Measurements from ENCODE around the gene FOXL1.

DNA sequence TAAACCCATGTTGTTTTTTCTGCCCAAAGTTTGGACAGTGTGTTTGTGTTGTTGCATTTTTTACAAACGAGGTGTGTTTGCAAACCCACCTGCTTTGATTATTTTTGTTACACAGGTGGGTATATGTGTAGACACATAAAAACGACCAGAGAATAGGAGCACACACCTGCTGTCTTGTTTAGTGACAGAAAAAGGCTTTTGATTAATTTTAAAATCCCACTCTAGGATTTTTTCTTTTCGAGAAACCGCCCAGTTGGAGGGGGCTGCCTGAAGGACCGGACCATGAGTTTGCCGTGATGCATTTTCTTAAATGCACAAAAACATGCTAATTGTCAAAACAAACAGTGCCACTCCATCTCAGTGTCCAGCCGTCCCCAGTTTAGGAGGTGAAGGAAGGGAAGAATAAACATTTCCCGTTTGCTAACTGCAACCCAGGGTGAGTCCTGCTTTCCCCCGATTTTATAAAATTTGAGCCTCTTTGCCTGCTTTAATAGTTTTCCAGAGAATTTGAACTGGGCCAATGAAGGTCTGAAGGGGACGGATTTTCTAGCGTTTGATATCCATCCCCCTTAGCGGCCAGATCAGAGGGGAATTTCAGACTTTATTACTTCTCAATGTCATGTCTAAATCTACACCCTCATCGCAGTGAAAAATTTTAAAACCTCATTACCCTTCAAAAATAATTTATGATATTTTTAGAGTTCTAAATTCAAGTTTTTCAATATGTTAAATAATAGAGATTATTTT, 8.5 kb upstream of the FOXL1 start:
- TF ChIP-seq CTCF (IDR thresholded peaks at IDR 0.05): no peak
- TF ChIP-seq POLR2A (IDR thresholded peaks at IDR 0.05): no peak
- TF ChIP-seq POLR2AphosphoS5 (IDR thresholded peaks at IDR 0.05): no peak

Measured in sigmoid colon (tissue), 4 donors.